Measurements from ENCODE around the gene DYNC2H1. TPM values are rescaled to one million over a fixed set of nuclear protein-coding genes. Genes with fewer than 3 reads are reported as not detected.

DYNC2H1 gene
- total and polyA plus RNA-seq, 4 donors: 6.4 to 102 (median 23.7) TPM

DNA sequence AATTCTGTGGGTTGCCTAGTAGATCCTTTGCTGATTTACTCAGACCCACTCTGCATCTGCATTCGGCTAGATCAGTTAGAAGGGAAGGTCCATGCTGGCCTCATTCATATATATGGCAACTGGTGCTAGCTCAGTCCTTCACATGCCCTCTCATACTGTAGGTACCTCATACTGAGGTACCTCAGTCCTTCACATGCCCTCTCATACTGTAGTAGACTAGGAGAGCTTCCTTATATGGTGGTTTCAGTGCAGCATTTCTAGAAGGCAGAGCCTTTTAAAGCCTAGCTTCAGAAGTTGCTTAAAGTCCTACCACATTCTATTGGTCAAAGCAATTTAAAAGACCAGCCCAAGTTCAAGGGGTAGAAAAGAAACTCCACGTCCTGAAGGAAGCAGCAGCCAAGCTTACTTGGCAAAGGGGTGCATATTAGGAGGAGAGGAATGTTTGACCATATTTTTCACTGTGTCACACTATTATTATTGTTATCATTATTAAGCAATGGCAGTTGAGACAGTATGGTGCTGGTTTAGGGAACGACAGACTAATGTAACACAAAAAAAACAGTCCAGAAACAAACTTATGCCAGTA lies 356.4 kb downstream of the DYNC2H1 start:
- Histone ChIP-seq H3K27ac (ENCODE audit: low read depth in 1 of 2, low read length in 1 of 2) (no peak overlapping the region), H3K27me3 (ENCODE audit: control insufficient read depth in 3 of 3, insufficient read depth in 3 of 3, low read length in 2 of 3) (no peaks in the 10 kb centered on the region), H3K36me3 (ENCODE audit: control insufficient read depth in 4 of 4, insufficient read depth in 4 of 4, low read length in 4 of 4) (no peaks in the 10 kb centered on the region), H3K4me1 (ENCODE audit: control insufficient read depth in 5 of 5, insufficient read depth in 5 of 5, low read length in 5 of 5) (peaks cover 0 to 5% (median 0%) of the 10 kb centered on the region in 5 donors), H3K4me3 (no peak overlapping the region), H3K9me3 (ENCODE audit: control insufficient read depth in 4 of 4, insufficient read depth in 3 of 4, low read length in 3 of 4) (no peaks in the 10 kb centered on the region), H3K9ac (ENCODE audit: insufficient read depth in 1 of 2, low read length in 2 of 2) (no peak overlapping the region)
- DNase-seq: peak in 2 of 3 donors; percentile 18 to 26
- 74 to 79% methylated on average over 3 of the region's 3 CpGs for WGBS, 2 donors
- no peak for ATAC-seq (ENCODE audit: insufficient read depth, low FRiP score)
- TF ChIP-seq CTCF (IDR thresholded peaks at IDR 0.05; ENCODE audit: control extremely low read depth, extremely low read depth): no peak

DNA sequence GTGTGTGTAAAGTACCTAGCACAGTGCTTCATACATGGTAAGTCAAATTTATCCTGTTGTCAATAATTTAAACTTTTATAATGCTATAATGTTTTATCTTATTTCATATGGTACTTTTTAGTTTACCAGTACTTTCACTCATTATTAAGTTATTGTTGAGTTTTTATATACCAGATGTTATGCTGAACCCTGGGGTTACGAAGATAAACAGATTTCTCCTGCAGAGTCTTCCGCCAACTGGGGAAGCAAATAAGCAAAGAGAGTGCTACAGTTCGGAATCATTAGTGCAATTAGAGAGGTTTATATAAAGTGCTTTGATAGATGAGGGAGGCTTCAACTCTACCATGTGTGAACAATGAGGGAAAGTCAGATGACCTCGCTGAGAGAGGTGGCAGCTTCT lies 362.3 kb downstream of the DYNC2H1 start:
- Histone ChIP-seq H3K9me3 (ENCODE audit: control insufficient read depth in 4 of 4, insufficient read depth in 3 of 4, low read length in 3 of 4) (no peaks in the 10 kb centered on the region), H3K27me3 (ENCODE audit: control insufficient read depth in 3 of 3, insufficient read depth in 3 of 3, low read length in 2 of 3) (no peaks in the 10 kb centered on the region), H3K36me3 (ENCODE audit: control insufficient read depth in 4 of 4, insufficient read depth in 4 of 4, low read length in 4 of 4) (peaks cover 0 to 5% (median 1%) of the 10 kb centered on the region in 4 donors), H3K4me3 (no peak overlapping the region), H3K4me1 (ENCODE audit: control insufficient read depth in 5 of 5, insufficient read depth in 5 of 5, low read length in 5 of 5) (no peaks in the 10 kb centered on the region), H3K27ac (ENCODE audit: low read depth in 1 of 2, low read length in 1 of 2) (no peak overlapping the region), H3K9ac (ENCODE audit: insufficient read depth in 1 of 2, low read length in 2 of 2) (no peak overlapping the region)
- ATAC-seq (ENCODE audit: insufficient read depth, low FRiP score) (no peak), DNase-seq (no peak)
- 92 to 93% methylated on average over 4 of the region's 4 CpGs for WGBS, 2 donors
- no peak for TF ChIP-seq CTCF (IDR thresholded peaks at IDR 0.05; ENCODE audit: control extremely low read depth, extremely low read depth)

DNA sequence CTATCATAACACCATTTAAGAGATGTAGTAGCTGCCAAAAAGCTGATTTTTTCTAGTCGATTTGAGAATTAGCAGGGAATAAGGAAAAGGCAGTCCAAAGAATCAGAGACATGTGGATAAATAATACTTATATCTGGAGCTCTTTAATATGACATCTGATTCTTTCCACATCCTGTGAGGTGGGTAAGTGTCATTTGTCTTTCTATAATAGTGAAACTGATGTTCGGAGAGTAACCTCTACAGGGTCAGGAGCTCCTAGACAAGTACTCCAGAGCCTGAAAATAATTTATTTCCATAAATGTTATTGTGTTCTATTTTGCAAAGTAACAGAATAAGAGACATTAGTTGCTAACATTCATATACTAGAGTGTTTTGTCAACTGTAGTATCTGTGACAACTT lies 367.6 kb downstream of the DYNC2H1 start:
- 83 to 85% methylated on average over 2 of the region's 2 CpGs for WGBS, 2 donors
- peaks cover 0 to 3% (median 0%) of the 10 kb centered on the region in 4 donors for H3K36me3 ChIP-seq (ENCODE audit: control insufficient read depth in 4 of 4, insufficient read depth in 4 of 4, low read length in 4 of 4)
- no peak for ATAC-seq (ENCODE audit: insufficient read depth, low FRiP score)
- no peaks in the 10 kb centered on the region for H3K4me1 ChIP-seq (ENCODE audit: control insufficient read depth in 5 of 5, insufficient read depth in 5 of 5, low read length in 5 of 5)
- H3K9me3 ChIP-seq (ENCODE audit: control insufficient read depth in 4 of 4, insufficient read depth in 3 of 4, low read length in 3 of 4): no peaks in the 10 kb centered on the region
- no peak for TF ChIP-seq CTCF (IDR thresholded peaks at IDR 0.05; ENCODE audit: control extremely low read depth, extremely low read depth)
- no peak overlapping the region for H3K27ac ChIP-seq (ENCODE audit: low read depth in 1 of 2, low read length in 1 of 2)
- H3K27me3 ChIP-seq (ENCODE audit: control insufficient read depth in 3 of 3, insufficient read depth in 3 of 3, low read length in 2 of 3): no peaks in the 10 kb centered on the region
- H3K4me3 ChIP-seq: no peak overlapping the region
- H3K9ac ChIP-seq (ENCODE audit: insufficient read depth in 1 of 2, low read length in 2 of 2): no peak overlapping the region
- no peak for DNase-seq

DNA sequence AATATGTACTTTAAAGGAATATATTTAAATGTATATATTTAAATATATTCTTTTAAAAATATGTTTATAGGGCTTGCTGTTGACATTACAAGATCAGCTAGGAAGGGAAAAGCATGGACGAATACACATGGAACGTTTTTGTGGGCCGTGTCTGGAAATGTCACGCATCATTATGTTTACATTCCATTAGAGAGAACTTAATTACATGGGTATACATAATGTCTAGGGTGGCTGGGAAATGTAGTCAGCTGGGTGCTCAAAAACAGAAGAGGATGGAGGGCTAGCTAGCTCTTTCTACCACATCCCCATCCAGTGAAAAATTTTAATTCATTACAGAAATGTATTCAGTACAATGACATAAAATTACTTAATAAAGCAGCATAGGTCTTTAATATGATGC lies 371.2 kb downstream of the DYNC2H1 start:
- no peak for ATAC-seq (ENCODE audit: insufficient read depth, low FRiP score)
- no peak for TF ChIP-seq CTCF (IDR thresholded peaks at IDR 0.05; ENCODE audit: control extremely low read depth, extremely low read depth)
- H3K27me3 ChIP-seq (ENCODE audit: control insufficient read depth in 3 of 3, insufficient read depth in 3 of 3, low read length in 2 of 3): no peaks in the 10 kb centered on the region

More for the DNA sequence above, 371.2 kb downstream of the DYNC2H1 start:
- Histone ChIP-seq H3K9ac (ENCODE audit: insufficient read depth in 1 of 2, low read length in 2 of 2) (no peak overlapping the region), H3K27ac (ENCODE audit: low read depth in 1 of 2, low read length in 1 of 2) (no peak overlapping the region), H3K4me3 (no peak overlapping the region), H3K9me3 (ENCODE audit: control insufficient read depth in 4 of 4, insufficient read depth in 3 of 4, low read length in 3 of 4) (no peaks in the 10 kb centered on the region), H3K36me3 (ENCODE audit: control insufficient read depth in 4 of 4, insufficient read depth in 4 of 4, low read length in 4 of 4) (no peaks in the 10 kb centered on the region), H3K4me1 (ENCODE audit: control insufficient read depth in 5 of 5, insufficient read depth in 5 of 5, low read length in 5 of 5) (no peaks in the 10 kb centered on the region)
- WGBS, 2 donors: 78 to 81% methylated on average over 4 of the region's 4 CpGs
- DNase-seq: peak in 1 of 3 donors; percentile 6
